HFFc6 (cell line): ENCODE data around the gene IL1RAPL2. TPM values are rescaled to one million over a fixed set of nuclear protein-coding genes. Genes with fewer than 3 reads are reported as not detected.

Experiments
- DNase-seq: peaks from one replicate; pipeline ENCODE4 v3.0.0-alpha.2; 2018
- H3K27ac Mint-ChIP-seq: 2 replicates; pipeline ENCODE4 v1.8.0; 2020; ENCODE audit warnings: mild to moderate bottlenecking, mixed read lengths
- H3K27me3 Mint-ChIP-seq: 2 replicates; pipeline ENCODE4 v1.8.0; 2021; ENCODE audit warnings: mild to moderate bottlenecking, moderate library complexity, mixed read lengths; ENCODE audit not compliant: insufficient read depth
- H3K36me3 Mint-ChIP-seq: 2 replicates; pipeline ENCODE4 v1.8.0; 2021; ENCODE audit warnings: low read depth, mixed read lengths
- H3K4me1 Mint-ChIP-seq: 2 replicates; pipeline ENCODE4 v1.8.0; 2020; ENCODE audit warnings: low read depth, mixed read lengths
- H3K4me3 Mint-ChIP-seq: 2 replicates; pipeline ENCODE4 v1.8.0; 2020; ENCODE audit warnings: mild to moderate bottlenecking, moderate library complexity, mixed read lengths
- H3K9me3 Mint-ChIP-seq: 2 replicates; pipeline ENCODE4 v1.8.0; 2020; ENCODE audit warnings: mild to moderate bottlenecking, mixed read lengths
- CTCF ChIP-seq: fragments of 200-600 bp; sonication (generic); IDR thresholded peaks from 2 replicates; pipeline ENCODE4 v1.5.0; 2021; ENCODE audit warnings: antibody characterized with exemption, mild to moderate bottlenecking
- total RNA-seq, 6 experiments: library from RNA; stranded (reverse); fragmentation: NEBNext Ultra II Directional; extraction: Animal tissue kit (Norgen Biotek cat#: 25700); gene quantifications; 2 replicates in 1 of 6; 3 replicates in 5 of 6; pipeline ENCODE4 v1.2.3, GENCODE V29; 2021

The IL1RAPL2 gene
- total RNA-seq, 6 experiments from 2014 or later = 0.33 TPM; not detected in 5

- no peak for DNase-seq
- no peak overlapping the region for H3K27ac Mint-ChIP-seq
- no peaks in the 10 kb centered on the region for H3K4me1 Mint-ChIP-seq
- H3K36me3 Mint-ChIP-seq = no peaks in the 10 kb centered on the region
- H3K27me3 Mint-ChIP-seq = no peaks in the 10 kb centered on the region
- H3K9me3 Mint-ChIP-seq = no peaks in the 10 kb centered on the region
- H3K4me3 Mint-ChIP-seq = no peak overlapping the region
- TF ChIP-seq CTCF = no peak
Observed at GRCh38 chrX:105725228-105725627, 1159.2 kb downstream of the IL1RAPL2 start.

GRCh38 chrX:105738162-105738561 lies 1172.2 kb downstream of the IL1RAPL2 start:
- Mint-ChIP-seq H3K36me3 (no peaks in the 10 kb centered on the region), H3K4me1 (no peaks in the 10 kb centered on the region)
- DNase-seq = no peak

GRCh38 chrX:105744291-105744690 lies 1178.3 kb downstream of the IL1RAPL2 start:
- no peak overlapping the region for H3K4me3 Mint-ChIP-seq
- H3K36me3 Mint-ChIP-seq = no peaks in the 10 kb centered on the region
- no peak for DNase-seq
- H3K9me3 Mint-ChIP-seq = no peaks in the 10 kb centered on the region; the same call in 1 of the 2 replicates
- no peaks in the 10 kb centered on the region for H3K4me1 Mint-ChIP-seq
- H3K27ac Mint-ChIP-seq = no peak overlapping the region
- no peak for TF ChIP-seq CTCF
- peaks cover 3% of the 10 kb centered on the region; the same call in 1 of the 2 replicates for H3K27me3 Mint-ChIP-seq

More at GRCh38 chrX:105738162-105738561, 1172.2 kb downstream of the IL1RAPL2 start:
- no peak for TF ChIP-seq CTCF
- H3K4me3 Mint-ChIP-seq = no peak overlapping the region
- no peaks in the 10 kb centered on the region; the same call in 1 of the 2 replicates for H3K27me3 Mint-ChIP-seq
- no peak overlapping the region for H3K27ac Mint-ChIP-seq
- no peaks in the 10 kb centered on the region; the same call in 1 of the 2 replicates for H3K9me3 Mint-ChIP-seq

GRCh38 chrX:105744946-105745345 lies 1178.9 kb downstream of the IL1RAPL2 start:
- TF ChIP-seq CTCF = no peak
- H3K36me3 Mint-ChIP-seq = no peaks in the 10 kb centered on the region
- H3K4me3 Mint-ChIP-seq = no peak overlapping the region
- peaks cover 3% of the 10 kb centered on the region; the same call in 1 of the 2 replicates for H3K27me3 Mint-ChIP-seq
- no peaks in the 10 kb centered on the region for H3K4me1 Mint-ChIP-seq
- H3K9me3 Mint-ChIP-seq = no peaks in the 10 kb centered on the region; the same call in 1 of the 2 replicates
- no peak overlapping the region for H3K27ac Mint-ChIP-seq
- no peak for DNase-seq

- no peak for TF ChIP-seq CTCF
- H3K4me1 Mint-ChIP-seq = no peaks in the 10 kb centered on the region
- H3K36me3 Mint-ChIP-seq = no peaks in the 10 kb centered on the region
- no peaks in the 10 kb centered on the region; the same call in 1 of the 2 replicates for H3K9me3 Mint-ChIP-seq
- no peak overlapping the region for H3K4me3 Mint-ChIP-seq
- H3K27ac Mint-ChIP-seq = no peak overlapping the region
- peaks cover 3% of the 10 kb centered on the region; the same call in 1 of the 2 replicates for H3K27me3 Mint-ChIP-seq
- no peak for DNase-seq
Observed at GRCh38 chrX:105745863-105746262, 1179.9 kb downstream of the IL1RAPL2 start.
